GM12872 (cell line): Measurements from ENCODE around the gene A2ML1.
A peak's percentile ranks its signal among the peaks of the same experiment; 100 is the strongest.

Experiments
- CTCF ChIP-seq: IDR thresholded peaks from 3 replicates; pipeline ENCODE4 v1.5.1; 2011; ENCODE audit warnings: low read depth, mild to moderate bottlenecking, low read length, moderate library complexity; ENCODE audit not compliant: insufficient read depth

The A2ML1 gene

DNA sequence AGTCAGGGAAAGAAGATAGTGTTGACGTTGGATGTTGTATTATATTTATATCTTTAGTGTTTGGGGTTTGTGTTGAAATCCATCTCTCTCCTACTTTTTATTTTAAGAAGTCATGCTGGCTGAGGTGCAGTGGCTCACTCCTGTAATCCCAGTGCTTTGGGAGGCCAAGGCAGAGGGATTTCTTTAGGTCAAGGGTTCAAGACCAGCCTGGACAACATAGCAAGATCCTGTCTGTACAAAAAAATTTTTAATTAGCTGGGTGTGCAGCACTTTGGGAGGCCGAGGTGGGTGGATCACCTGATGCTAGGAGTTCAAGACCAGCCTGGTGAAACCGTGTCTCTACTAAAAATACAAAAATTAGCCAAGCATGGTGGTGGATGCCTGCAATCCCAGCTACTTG, 23.9 kb downstream of the A2ML1 start:
- no peak for TF ChIP-seq CTCF

DNA sequence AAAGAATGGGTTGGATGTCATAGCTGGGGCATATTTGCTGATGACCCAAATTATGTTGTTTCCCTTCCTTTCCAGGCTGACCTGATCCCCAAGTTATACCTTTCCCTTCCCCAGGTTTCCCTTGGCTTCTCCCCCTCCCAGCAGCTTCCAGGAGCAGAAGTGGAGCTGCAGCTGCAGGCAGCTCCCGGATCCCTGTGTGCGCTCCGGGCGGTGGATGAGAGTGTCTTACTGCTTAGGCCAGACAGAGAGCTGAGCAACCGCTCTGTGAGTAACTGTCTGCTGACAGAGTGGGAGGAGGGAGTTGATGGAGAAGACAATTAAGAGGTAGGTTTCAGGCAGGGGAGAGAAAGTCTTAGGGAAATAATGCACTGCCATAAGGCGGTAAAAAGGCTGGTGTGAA, 25.0 kb downstream of the A2ML1 start:
- TF ChIP-seq CTCF, result no peak

DNA sequence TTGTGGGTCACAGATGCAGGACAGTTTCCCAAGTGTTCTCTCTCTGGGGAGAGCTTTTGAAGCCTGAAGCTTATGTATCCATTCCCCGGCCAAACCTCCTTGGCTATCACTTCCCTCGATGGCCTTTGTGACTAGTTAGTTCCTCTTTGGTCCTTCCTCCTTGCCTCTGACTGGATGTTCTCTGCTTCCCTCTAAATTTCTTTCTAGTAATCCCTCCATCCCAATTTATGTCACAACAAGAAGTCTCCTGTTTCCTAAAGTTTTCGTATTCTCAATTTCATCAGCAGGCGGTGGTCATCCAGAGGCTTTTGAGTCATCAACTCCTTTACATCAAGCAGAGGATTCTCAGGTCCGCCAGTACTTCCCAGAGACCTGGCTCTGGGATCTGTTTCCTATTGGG, 27.5 kb downstream of the A2ML1 start:
- no peak for TF ChIP-seq CTCF

- no peak for TF ChIP-seq CTCF
These were observed 29.7 kb downstream of the A2ML1 start for GRCh38 chr12:8852119-8852518.

- TF ChIP-seq CTCF, result no peak
These were observed 33.5 kb downstream of the A2ML1 start for GRCh38 chr12:8855891-8856290.

- peak; percentile 77 for TF ChIP-seq CTCF
These were observed 37.9 kb downstream of the A2ML1 start for GRCh38 chr12:8860165-8860961.

GRCh38 chr12:8866429-8866828, 44.0 kb downstream of the A2ML1 start:
- no peak for TF ChIP-seq CTCF
